ENCODE data around the gene OR5I1. TPM values are rescaled to one million over a fixed set of nuclear protein-coding genes. Genes with fewer than 3 reads are reported as not detected.
A peak's percentile ranks its signal among the peaks of the same experiment; 100 is the strongest.

The OR5I1 gene
- total and polyA plus RNA-seq, 2 of the 8 experiments (the other 6 are each of a cell fraction or from before 2014, with no cell fraction given) = not detected

GRCh38 chr11:55966391-55966790 lies 30.2 kb upstream of the OR5I1 start:
- H2BK20ac ChIP-seq (ENCODE audit: low read length) = no peak overlapping the region
- H3K27me3 ChIP-seq (replicated peaks in 1 of 4; ENCODE audit: control insufficient read depth in 3 of 4, extremely low read depth in 1 of 4, insufficient read depth in 3 of 4, low read length in 3 of 4) = no peaks in the 10 kb centered on the region
- ChIA-PET CTCF (ENCODE audit: partially characterized antibody) (no interaction called here), POLR2A (ENCODE audit: partially characterized antibody) (no interaction called here)
- no peak overlapping the region for H3K4ac ChIP-seq (replicated peaks; ENCODE audit: insufficient read length, low read depth, low read length)
- H4K5ac ChIP-seq (ENCODE audit: insufficient read length, low read depth, low read length) = no peak overlapping the region
- no peak overlapping the region for H3K9ac ChIP-seq (replicated peaks in 1 of 4; ENCODE audit: extremely low read depth in 1 of 4, low read depth in 3 of 4, low read length in 3 of 4)
- no peaks in the 10 kb centered on the region for H3K79me2 ChIP-seq (ENCODE audit: control insufficient read depth in 1 of 2, insufficient read depth in 2 of 2, low read length in 2 of 2)
- H2BK120ac ChIP-seq (replicated peaks; ENCODE audit: low read depth, low read length) = no peak overlapping the region
- H3K18ac ChIP-seq (ENCODE audit: extremely low read depth, low read length) = no peak overlapping the region
- H3K27ac ChIP-seq (ENCODE audit: low read depth, low read length) = no peak overlapping the region
- no peaks in the 10 kb centered on the region for H3K36me3 ChIP-seq (ENCODE audit: control insufficient read depth in 2 of 4, insufficient read depth in 4 of 4, low read length in 3 of 4)
- no peak overlapping the region for H2BK5ac ChIP-seq (ENCODE audit: low read depth, low read length)
- no peak overlapping the region for H4K8ac ChIP-seq (ENCODE audit: extremely low read depth, insufficient read depth, low read length)
- no peak overlapping the region for H2BK12ac ChIP-seq (ENCODE audit: low read depth, low read length)
- WGBS, 2 experiments (ENCODE audit: extremely low coverage in 1 of 2, insufficient coverage in 1 of 2, insufficient read length in 1 of 2, insufficient replicate concordance in 2 of 2, low coverage in 1 of 2, low lambda C conversion rate in 2 of 2, missing lambda C conversion rate in 1 of 2) = 80% methylated on average over 2 of the region's 2 CpGs; no CpG with 5 or more reads in 1 of the 2 experiments
- no peak for FAIRE-seq
- H2AK5ac ChIP-seq (ENCODE audit: low read depth, low read length) = no peak overlapping the region
- no peak overlapping the region for H3K4me2 ChIP-seq (ENCODE audit: insufficient read depth in 1 of 2, low read depth in 2 of 2, low read length in 2 of 2)
- no peaks in the 10 kb centered on the region for H3K79me1 ChIP-seq (ENCODE audit: low read depth, low read length)
- H3K23me2 ChIP-seq (ENCODE audit: low read depth, low read length) = no peaks in the 10 kb centered on the region
- H3K23ac ChIP-seq (ENCODE audit: insufficient read length) = no peak overlapping the region
- no peak overlapping the region for H3K56ac ChIP-seq (replicated peaks; ENCODE audit: insufficient read length, low read depth, low read length)
- no peak overlapping the region for H3K4me3 ChIP-seq (ENCODE audit: extremely low read depth in 1 of 4, insufficient read depth in 2 of 4, low read depth in 3 of 4, low read length in 4 of 4)
- H3K14ac ChIP-seq (ENCODE audit: insufficient read length) = no peak overlapping the region
- H3K9me3 ChIP-seq (ENCODE audit: insufficient read depth in 2 of 2, low read depth in 1 of 2, low read length in 1 of 2) = no peaks in the 10 kb centered on the region
- no peak for DNase-seq (ENCODE audit: low read depth in 1 of 2, low spot score in 2 of 2)
- no peak overlapping the region for H2BK15ac ChIP-seq (ENCODE audit: low read length)
- H4K20me1 ChIP-seq (replicated peaks in 1 of 2; ENCODE audit: control insufficient read depth in 1 of 2, insufficient read depth in 2 of 2, low read length in 2 of 2) = no peaks in the 10 kb centered on the region
- H4K91ac ChIP-seq (replicated peaks; ENCODE audit: insufficient read length, low read length) = no peak overlapping the region
- no peaks in the 10 kb centered on the region for H3K4me1 ChIP-seq (replicated peaks in 1 of 4; ENCODE audit: control insufficient read depth in 3 of 4, insufficient read depth in 4 of 4, low read length in 3 of 4)
- peak overlapping the region; percentile 23; the same call in 1 of the 2 replicates for H2AFZ ChIP-seq (ENCODE audit: low read length)
- TF ChIP-seq ATF3 (IDR thresholded peaks at IDR 0.05; ENCODE audit: insufficient read depth, low read depth, low read length) = no peak

Data from H1 (cell line).